Esophagus squamous epithelium (tissue), 4 donors: ENCODE data around the gene ZNF284.
"Not testable (repeated sequence)": the region's sequence is repeated elsewhere in the genome, so short reads cannot be mapped to it uniquely, and the experiment has no call there.

Source experiments
- POLR2A ChIP-seq, 4 donors: fragments of 450-650 bp; IDR thresholded peaks; one replicate each; pipeline ENCODE4 v1.6.1; 2017; ENCODE audit warnings: antibody characterized with exemption in 4 of 4, mild to moderate bottlenecking in 4 of 4, moderate library complexity in 3 of 4
- TF ChIP-seq, protein P1 (sequence below), 6 experiments: fragments of 450-650 bp in 4 of 6; fragments of 200-600 bp in 2 of 6; sonication (generic) in 2 of 6; IDR thresholded peaks; one replicate each; pipeline ENCODE4 v1.5.1; 2016 to 2019; ENCODE audit warnings: antibody characterized with exemption in 6 of 6, mild to moderate bottlenecking in 4 of 6, moderate library complexity in 4 of 6

- not testable (repeated sequence) for TF ChIP-seq POLR2A (IDR thresholded peaks at IDR 0.05)
- TF ChIP-seq, protein P1, sequence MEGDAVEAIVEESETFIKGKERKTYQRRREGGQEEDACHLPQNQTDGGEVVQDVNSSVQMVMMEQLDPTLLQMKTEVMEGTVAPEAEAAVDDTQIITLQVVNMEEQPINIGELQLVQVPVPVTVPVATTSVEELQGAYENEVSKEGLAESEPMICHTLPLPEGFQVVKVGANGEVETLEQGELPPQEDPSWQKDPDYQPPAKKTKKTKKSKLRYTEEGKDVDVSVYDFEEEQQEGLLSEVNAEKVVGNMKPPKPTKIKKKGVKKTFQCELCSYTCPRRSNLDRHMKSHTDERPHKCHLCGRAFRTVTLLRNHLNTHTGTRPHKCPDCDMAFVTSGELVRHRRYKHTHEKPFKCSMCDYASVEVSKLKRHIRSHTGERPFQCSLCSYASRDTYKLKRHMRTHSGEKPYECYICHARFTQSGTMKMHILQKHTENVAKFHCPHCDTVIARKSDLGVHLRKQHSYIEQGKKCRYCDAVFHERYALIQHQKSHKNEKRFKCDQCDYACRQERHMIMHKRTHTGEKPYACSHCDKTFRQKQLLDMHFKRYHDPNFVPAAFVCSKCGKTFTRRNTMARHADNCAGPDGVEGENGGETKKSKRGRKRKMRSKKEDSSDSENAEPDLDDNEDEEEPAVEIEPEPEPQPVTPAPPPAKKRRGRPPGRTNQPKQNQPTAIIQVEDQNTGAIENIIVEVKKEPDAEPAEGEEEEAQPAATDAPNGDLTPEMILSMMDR (IDR thresholded peaks at IDR 0.05) = not testable (repeated sequence)
These were observed 49.2 kb downstream of the ZNF284 start for GRCh38 chr19:44121162-44121561.
